Kidney epithelial cell (primary cell): ENCODE data around the gene DGCR8. TPM values are rescaled to one million over a fixed set of nuclear protein-coding genes. Genes with fewer than 3 reads are reported as not detected.

Experiments
- DNase-seq: peaks from one replicate; pipeline ENCODE4 v3.0.0-alpha.2; 2010; ENCODE audit warnings: low read depth
- H3K27me3 ChIP-seq: 2 replicates; pipeline ENCODE4 v1.6.0; 2011; ENCODE audit warnings: low read length; ENCODE audit not compliant: control insufficient read depth, insufficient read depth
- H3K36me3 ChIP-seq: 2 replicates; pipeline ENCODE4 v1.5.1; 2011; ENCODE audit warnings: low read length; ENCODE audit not compliant: control insufficient read depth, insufficient read depth
- H3K4me3 ChIP-seq: 2 replicates; pipeline ENCODE4 v1.5.1; 2011; ENCODE audit warnings: low read depth, mild to moderate bottlenecking, control low read depth, low read length
- total RNA-seq: library from RNA; depleted of rRNA; stranded (reverse); fragments of >200 nt; gene quantifications from 2 replicates; pipeline ENCODE4 v1.2.3, GENCODE V29; 2015
- TF ChIP-seq, protein P1 (sequence below): IDR thresholded peaks from 2 replicates; pipeline ENCODE4 v1.5.1; 2011; ENCODE audit warnings: mild to moderate bottlenecking, moderate library complexity, low read length, control low read depth, inconsistent platforms; ENCODE audit not compliant: insufficient read depth, poor library complexity, severe bottlenecking

The DGCR8 gene
- total RNA-seq, 1 donor from 2014 or later, result 34.0 TPM

DNA sequence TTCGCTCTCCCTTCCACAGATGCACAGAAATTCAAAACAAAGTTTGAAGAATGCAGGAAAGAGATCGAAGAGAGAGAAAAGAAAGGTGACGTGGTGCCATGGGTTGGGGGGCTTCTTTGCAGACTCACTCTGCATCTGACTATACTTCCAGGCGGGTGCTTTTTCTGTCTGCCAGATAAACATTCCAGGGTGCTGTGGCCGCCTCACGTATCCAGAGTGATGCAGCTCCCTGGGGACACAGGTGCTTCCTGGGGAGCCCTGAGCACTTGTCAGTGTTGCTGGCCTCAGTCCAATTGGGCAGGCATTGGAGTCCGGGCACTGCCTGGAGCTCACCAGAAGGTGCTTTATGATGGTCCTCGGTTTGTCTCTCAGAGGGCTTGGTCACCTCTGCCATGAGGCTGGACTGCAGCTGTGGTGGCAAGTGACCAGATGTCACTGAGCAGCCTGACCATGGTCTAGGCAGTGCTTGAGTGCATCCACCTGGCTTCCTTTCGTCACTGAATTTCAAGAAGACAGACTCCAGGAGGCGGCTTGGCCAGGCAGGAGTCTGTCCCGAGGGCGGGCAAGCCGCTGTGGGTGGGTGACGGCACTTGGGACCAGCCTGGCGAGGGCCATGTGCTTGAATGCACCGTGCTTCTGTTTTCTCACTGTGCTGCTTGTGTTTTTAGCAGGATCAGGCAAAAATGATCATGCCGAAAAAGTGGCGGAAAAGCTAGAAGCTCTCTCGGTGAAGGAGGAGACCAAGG, 46.4 kb downstream of the DGCR8 start:
- TF ChIP-seq, protein P1, sequence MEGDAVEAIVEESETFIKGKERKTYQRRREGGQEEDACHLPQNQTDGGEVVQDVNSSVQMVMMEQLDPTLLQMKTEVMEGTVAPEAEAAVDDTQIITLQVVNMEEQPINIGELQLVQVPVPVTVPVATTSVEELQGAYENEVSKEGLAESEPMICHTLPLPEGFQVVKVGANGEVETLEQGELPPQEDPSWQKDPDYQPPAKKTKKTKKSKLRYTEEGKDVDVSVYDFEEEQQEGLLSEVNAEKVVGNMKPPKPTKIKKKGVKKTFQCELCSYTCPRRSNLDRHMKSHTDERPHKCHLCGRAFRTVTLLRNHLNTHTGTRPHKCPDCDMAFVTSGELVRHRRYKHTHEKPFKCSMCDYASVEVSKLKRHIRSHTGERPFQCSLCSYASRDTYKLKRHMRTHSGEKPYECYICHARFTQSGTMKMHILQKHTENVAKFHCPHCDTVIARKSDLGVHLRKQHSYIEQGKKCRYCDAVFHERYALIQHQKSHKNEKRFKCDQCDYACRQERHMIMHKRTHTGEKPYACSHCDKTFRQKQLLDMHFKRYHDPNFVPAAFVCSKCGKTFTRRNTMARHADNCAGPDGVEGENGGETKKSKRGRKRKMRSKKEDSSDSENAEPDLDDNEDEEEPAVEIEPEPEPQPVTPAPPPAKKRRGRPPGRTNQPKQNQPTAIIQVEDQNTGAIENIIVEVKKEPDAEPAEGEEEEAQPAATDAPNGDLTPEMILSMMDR, result no peak
- DNase-seq, result no peak
- Histone ChIP-seq H3K27me3 (no peaks in the 10 kb centered on the region), H3K4me3 (no peak overlapping the region), H3K36me3 (peaks cover 3% of the 10 kb centered on the region)

DNA sequence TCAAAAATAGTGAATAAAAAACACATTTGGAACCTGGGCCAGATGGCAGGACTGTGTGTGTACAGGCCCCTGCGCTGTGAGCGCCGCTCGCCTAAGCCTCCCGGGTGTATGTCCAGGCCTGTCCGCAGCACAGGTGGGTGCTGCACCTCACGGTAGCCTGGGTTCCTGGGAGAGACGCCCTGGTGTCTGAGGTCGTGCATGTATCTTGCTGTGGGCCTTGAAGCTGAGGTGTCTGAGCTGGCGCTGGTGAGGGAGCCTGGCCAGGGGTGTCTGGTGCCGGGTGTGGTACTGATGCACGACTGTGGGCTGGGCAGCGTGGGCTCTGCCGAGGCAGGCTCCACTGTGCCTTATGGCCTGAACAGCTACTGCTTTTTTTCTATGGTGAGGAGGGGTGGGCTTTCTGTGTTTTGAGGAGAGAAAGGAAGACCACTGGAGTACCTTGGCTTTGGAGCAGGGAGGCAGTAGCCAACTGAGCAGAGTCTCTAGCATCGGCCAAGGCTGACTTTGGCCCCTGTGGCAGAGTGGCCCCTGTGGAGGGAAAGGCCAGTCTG, 47.4 kb downstream of the DGCR8 start:
- TF ChIP-seq, protein P1, result no peak
- DNase-seq, result no peak
- Histone ChIP-seq H3K27me3 (no peaks in the 10 kb centered on the region), H3K4me3 (no peak overlapping the region), H3K36me3 (peaks cover 3% of the 10 kb centered on the region)

- DNase-seq, result no peak
- TF ChIP-seq, protein P1, result no peak
- peaks cover 3% of the 10 kb centered on the region for H3K36me3 ChIP-seq
- H3K27me3 ChIP-seq, result no peaks in the 10 kb centered on the region
- no peak overlapping the region for H3K4me3 ChIP-seq
Measured at GRCh38 chr22:20127869-20128618, 48.0 kb downstream of the DGCR8 start.

DNA sequence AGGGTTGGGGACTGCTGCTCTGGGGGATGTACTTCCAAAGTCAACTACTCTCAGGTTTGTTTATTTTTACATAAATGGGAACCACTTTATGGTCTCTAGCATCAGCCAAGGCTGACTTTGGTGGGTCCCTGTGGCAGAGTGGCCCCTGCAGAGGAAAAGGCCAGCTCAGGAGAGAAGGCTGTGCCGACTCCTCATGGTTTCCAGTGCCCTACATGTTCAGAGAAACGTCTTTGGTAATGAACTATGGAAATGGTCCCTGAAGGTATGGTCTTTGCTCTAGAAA, 48.5 kb downstream of the DGCR8 start:
- DNase-seq, result no peak
- TF ChIP-seq, protein P1, result no peak

GRCh38 chr22:20128902-20129746, 49.1 kb downstream of the DGCR8 start:
- TF ChIP-seq, protein P1, result peak; percentile 47
- H3K27me3 ChIP-seq, result no peaks in the 10 kb centered on the region
- DNase-seq, result no peak
- peaks cover 2% of the 10 kb centered on the region for H3K36me3 ChIP-seq
- H3K4me3 ChIP-seq, result no peak overlapping the region

More for the DNA sequence above, 48.5 kb downstream of the DGCR8 start:
- H3K4me3 ChIP-seq, result no peak overlapping the region
- no peaks in the 10 kb centered on the region for H3K27me3 ChIP-seq
- H3K36me3 ChIP-seq, result peaks cover 3% of the 10 kb centered on the region
